GM18507 (cell line): Measurements from ENCODE around the gene ACOX1.
A peak's percentile ranks its signal among the peaks of the same experiment; 100 is the strongest.

Experiments
- DNase-seq: peaks from one replicate; pipeline ENCODE4 v3.0.0; 2011; ENCODE audit warnings: low read depth; ENCODE audit not compliant: insufficient read length; ENCODE audit errors: extremely low spot score
- FAIRE-seq: peaks from 2 replicates; lab custom pipeline; 2011; peaks lifted over from hg19 to GRCh38; lab: Jason Lieb, UNC

Gene ACOX1

DNA sequence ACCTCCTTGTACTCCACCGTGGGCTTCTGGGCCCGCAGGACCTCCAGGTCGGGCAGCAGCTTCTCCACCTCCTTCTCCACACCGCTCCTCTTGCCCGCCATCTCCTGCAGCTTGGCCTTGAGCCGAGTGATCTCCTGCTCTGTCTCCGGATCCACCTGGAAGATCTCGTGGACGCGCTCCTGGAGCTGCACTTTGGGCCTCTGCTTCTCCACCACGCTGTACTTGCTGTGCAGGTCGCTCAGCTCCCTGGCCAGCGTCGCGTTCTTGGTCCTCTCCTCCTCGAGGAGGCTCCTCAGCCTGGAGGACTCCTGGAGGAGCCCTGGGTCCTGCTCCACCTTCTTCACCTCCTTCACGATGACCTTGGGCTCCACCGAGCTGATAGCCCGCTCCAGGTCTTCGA is 30.5 kb upstream of the ACOX1 start:
- no peak for FAIRE-seq
- no peak for DNase-seq

DNA sequence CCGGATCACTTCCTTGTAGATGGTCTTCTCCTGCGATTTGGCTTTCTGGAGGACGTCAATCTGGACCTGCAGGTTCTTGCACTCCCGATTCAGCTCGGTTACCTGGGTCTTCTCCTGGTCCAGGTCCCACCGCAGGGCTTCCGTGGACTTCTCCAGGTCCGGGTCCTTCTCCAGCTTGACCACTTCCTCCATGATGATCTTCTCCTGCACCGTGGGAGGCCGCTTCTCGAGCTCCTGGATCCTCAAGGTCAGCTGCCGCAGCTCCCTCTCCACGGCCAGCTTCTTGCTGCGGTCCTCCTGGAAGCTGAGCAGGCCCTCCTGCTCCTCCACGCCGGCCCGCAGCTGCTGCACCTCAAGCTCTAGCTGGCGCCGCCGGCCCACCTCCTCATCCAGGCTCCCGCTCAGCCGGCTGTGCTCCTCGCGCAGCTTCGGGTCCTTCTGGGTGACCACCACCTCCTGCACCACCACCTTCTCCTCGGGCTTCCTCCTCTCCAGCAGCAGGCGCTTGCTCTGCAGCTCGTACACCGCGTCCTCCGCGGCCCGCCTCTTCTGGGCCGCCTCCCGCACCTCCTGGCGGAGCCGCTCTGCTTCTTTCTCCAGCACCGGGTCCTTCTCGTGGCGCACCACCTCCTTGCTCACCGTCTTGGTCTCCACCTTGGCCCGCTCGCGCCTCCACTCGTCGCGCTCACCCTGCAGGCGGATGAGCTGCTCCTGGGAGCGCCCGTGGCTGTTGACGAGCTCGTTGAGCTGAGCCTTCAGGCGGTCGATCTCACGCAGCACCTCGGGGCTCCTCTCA is 29.9 kb upstream of the ACOX1 start:
- FAIRE-seq, result no peak
- no peak for DNase-seq

DNA sequence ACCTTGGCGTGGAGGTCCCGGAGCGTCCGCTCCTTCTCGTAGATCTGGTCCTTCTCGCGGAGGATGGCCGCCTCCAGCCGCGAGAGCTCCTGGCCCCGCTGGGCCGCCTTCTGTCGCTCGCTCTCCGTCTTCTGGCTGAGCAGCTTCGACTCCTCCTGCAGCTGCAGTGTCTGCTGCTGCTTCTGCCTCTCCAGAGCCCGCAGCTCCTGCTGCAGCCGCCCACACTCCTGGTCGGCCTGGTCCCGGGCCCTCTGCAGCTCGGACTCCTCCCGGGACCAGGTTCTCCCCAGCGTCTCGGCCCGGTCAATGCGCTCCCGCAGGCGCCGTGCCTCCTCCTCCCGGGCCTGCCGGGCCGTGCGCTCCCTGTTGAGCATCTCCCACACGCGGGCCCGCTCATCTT is 29.2 kb upstream of the ACOX1 start:
- FAIRE-seq, result no peak
- DNase-seq, result no peak

DNA sequence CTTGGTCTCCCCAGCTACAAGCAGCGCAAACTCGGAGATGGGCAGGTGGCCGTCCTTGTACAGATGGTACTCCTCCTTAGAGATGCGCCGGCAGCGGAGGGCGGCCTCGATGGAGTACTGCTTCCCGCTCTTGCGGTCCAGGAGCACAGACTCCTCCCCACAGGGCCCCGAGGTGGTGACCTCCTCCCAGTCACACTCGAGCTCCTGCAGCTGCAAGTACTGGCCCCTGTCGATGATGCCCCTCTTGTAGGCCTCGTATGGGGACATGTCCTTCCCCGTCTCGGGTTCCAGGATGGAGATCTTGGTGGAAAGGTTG is 28.8 kb upstream of the ACOX1 start:
- no peak for FAIRE-seq
- DNase-seq, result no peak

DNA sequence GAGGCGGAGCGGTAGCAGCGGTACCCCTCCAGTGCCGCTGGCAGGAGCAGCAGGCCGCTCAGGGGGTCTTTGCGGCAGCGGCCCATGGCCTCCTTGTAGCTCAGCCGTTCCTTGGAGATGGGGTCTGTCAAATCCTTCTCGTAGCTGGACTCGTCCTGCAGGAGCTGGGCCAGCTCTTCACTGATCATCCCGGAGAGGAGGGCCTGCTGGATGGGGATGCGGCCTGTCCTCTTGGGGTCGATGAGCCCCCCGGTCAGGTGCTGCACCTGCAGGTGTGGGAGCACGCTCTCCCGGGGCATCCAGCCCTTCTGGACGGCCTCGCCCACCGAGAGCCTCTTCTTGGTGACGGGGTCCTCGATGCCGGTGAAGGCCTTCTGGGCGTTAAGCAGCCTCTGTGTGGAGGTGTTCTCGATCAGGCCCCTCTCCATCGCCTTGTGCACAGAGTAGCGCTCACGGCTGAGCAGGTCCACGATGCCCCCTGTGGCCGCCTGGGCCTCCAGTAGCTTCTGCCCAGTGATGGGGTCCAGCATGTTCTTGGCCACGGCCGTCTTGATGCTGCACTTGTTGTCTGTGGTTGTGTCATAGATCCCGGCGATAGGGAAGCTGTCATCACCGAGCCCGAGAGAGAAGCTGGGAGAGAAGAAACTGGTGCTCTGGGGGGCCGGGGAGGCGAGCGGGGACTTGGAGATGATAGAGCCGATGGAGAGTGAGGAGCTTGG is 28.3 kb upstream of the ACOX1 start:
- FAIRE-seq (no peak), DNase-seq (no peak)

DNA sequence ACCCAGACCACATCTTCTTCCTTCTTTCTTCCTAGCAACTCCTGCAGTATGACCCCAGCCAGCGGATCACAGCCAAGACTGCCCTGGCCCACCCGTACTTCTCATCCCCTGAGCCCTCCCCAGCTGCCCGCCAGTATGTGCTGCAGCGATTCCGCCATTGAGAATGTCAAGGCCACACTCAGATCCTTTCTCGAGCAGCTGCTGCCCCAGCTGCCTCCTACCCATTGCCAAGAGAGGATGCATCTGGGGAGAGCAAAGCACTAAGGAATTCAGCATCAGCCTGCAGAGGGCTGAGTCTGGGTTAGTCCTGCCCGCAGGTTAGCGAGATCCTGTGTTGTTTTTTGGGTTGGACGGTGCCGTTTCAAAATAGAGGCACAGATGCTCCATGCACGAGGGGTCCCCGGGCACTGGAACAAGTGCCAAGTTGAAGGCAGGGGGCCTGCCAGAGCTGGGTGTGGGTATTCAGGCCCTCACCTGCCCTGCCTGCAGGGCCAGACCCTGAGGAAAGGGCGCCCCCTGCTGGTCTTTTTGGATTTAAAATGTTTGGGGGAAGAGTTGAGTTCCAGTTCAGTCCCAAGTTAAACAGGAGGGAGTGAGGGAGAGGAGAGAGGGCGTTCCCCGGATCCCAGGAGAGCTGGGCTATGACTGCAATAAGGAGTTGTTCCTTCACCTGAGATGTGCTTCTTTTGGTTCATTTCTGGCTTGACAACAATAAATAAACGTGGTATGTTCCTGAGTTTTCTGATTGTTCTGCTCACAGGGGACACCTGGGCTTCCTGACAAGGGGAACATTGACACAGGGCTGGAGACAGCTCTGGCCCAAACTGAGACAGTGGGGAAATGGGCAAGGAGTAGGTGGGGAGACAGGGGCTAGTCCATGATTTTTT is 26.5 kb upstream of the ACOX1 start:
- FAIRE-seq, result peak; percentile 71
- DNase-seq, result peak; percentile 71

DNA sequence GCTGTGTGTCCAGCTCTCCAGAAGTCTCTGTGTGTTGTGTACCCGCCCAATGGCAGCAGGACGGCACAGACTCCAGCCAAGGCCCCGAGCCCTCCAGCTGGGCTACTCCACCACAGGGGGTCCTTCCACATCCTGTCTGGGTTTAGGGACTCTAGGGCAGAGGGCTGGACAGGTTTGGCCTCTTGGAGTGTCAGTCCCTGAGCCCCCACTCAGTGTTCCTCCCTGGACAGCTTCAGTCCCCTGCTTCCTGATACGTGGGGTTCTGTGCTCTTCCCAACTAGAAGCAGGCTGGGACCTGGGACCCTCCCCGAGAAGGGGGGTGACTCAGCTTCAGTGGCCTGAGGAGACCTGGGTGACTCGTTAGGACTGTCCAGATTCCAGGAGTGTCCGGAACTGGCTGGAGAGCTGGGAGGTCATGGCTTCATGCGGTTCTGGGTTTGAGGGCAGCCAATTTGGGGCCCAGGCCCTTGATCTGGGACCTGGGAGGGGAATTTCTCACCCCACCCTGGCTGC is 25.8 kb upstream of the ACOX1 start:
- FAIRE-seq (no peak), DNase-seq (no peak)

DNA sequence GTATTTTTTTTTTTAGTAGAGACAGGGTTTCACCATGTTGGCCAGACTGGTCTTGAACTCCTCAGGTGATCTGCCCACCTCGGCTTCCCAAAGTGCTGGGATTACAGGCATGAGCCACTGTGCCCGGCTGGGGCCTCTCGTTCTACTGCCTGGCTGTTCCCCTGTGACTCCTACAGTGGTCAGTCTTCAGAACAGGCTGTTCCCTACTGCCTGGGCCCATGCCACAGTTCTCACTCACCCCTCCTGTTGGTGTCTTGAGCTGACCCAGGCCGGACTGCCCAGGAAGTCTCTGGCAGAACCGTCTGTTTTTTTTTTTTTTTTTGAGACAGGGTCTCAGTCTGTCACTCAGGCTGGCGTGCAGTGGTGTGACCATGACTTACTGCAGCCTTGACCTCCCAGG is 24.9 kb upstream of the ACOX1 start:
- DNase-seq, result no peak
- FAIRE-seq, result no peak

DNA sequence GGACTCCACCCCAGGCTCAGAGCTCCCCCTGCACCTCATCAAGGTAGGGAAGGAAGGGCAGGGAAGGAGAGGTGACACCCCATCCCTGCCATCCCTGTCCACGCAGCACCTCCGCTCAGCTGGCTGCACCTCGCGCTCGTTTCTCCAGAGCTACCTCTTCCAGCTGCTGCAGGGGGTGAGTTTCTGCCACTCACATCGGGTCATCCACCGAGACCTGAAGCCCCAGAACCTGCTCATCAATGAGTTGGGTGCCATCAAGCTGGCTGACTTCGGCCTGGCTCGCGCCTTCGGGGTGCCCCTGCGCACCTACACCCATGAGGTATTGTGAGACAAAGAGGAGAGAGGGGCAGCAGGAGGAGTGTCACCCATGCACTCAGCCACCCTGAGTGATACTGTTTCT is 23.1 kb upstream of the ACOX1 start:
- FAIRE-seq (no peak), DNase-seq (no peak)

DNA sequence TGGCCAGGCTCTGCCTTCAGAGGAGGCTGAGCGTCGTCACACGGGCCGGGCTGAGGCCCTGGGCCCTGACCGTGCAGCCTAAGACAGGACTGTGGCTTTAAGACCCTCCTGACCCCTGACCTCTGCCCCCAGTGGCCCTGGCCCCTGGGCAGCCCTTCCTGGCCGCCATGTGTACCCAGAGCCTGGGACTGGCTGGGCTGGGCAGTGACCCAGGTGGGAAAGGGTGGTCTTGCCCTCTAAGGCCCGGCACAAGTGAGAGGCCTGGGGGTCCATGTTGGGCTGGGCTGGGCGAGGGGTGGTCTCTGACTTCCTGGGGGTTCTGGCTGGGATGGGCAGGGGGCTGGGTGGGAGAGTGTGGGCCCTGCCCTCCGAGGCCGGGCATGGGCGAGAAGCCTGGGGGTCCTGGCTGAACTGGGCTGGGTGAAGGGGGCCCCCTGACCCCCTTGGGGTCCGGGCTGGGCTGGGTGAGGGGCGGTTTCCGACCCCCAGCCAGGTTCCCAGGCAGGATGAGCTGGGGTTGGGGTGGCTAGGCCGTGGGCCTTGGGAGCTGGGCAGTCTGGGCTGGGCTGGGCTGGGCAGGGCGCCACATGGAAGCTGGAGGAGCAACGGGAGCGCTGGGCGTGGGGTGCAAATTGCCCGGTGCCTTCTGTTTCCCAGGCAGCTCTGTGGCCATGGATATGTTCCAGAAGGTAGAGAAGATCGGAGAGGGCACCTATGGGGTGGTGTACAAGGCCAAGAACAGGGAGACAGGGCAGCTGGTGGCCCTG is 22.0 kb upstream of the ACOX1 start, which contains the start of gene CDK3:
CDK3 (plus strand) TSS at position 101 of the 767 bp plus-strand sequence; CDS start at position 672, 571 bp downstream.
- no peak for FAIRE-seq
- no peak for DNase-seq

DNA sequence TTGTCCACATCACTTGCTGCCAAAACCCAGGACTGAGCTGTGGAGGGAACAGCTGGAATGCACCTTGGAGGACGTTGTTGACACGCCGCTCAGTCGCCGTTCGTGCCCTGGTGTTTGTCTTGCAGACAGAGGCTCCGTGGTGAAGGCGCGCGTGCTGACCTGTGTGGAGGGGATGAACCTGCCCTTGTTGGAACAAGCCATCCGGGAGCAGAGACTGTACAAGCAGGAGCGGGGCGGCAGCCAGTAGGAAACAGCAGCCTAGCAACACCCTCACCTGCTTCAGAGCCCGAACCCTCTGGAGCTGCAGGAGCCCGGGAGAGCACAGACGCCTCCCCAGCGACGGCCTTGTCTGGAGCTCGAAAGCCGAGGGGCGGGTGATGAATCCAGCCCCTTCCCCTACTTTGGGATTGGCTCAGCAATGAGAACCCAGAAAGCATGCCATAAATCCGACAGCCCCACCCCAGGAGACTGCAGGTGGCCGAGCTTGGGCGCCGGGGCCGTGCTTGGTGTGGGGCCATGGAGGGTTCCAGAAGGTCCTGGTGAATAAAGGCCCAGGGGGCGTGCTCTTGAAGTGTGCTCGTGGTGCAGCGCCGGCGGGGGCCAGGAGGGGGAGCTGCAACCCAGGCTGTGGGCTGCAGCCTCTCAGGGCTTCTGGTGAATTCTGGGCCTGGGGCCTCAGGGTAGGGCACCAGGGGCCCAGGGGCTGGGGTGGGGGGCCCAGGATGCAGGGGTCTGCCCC is 21.2 kb upstream of the ACOX1 start:
- FAIRE-seq (peak; percentile 45), DNase-seq (peak; percentile 49)

DNA sequence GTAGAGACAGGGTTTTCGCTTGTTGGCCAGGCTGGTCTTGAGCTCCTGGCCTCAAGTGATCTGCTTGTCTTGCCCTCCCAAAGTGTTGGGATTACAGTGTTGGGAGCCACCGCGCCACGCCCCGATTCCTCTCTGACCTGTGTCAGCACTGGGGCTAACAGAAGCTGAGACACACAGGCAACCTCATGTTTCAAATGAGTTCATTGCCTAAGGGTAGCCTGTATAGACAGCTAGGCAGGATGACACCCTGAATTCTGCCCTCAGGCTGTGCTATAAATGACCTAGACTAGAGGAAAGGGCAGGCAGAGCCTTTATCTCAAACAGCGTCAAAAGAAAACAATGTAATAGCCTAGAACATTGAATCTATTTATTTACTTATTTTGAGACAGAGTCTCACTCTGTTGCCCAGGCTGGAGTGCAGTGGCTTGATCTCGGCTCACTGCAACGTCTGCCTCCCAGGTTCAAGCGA is 19.4 kb upstream of the ACOX1 start:
- no peak for DNase-seq
- FAIRE-seq, result no peak

DNA sequence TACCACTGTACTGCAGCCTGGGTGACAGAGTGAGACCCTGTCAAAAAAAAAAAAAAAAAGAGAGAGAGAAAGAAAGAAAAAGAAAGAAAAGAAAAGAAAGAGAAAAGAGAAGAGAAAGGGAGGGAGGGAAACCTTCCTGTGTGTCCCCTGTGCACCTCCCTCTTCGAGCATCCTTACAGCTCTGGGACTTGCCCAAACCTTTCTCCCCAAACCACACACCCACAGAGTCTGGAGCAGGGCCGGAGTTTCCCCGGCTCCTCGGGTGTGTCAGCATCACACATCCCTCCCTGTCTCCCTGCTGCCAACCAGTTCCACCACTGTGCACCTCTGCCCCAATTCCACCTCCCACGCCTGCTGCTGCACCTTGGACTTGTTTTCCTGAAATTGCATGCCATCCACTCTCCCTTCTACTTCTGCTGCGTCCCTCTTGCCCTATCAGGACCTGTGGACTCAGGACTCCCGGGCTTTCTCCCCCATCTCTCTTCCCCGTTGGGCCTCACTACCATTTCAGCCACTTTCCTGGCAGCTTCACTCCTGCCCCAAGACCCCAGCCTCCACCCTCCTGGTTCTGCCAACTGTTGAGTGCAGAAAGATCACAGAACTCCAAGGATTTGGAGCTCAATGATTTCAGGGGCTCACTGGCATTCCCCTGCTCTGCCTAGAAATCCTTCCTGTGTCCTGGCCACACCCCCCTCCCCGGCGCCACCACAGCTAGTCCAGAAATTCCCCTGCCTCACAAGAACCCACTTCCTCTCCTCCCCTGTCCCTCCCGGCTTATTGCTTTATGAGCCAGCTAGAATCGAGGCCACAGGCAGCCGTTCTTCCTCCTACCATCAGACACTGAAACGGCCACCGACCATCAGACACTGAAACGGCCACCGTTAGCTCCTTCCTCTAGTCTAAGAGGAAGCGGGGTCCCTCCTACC is 18.0 kb upstream of the ACOX1 start:
- DNase-seq (peak; percentile 35), FAIRE-seq (peak; percentile 92)

DNA sequence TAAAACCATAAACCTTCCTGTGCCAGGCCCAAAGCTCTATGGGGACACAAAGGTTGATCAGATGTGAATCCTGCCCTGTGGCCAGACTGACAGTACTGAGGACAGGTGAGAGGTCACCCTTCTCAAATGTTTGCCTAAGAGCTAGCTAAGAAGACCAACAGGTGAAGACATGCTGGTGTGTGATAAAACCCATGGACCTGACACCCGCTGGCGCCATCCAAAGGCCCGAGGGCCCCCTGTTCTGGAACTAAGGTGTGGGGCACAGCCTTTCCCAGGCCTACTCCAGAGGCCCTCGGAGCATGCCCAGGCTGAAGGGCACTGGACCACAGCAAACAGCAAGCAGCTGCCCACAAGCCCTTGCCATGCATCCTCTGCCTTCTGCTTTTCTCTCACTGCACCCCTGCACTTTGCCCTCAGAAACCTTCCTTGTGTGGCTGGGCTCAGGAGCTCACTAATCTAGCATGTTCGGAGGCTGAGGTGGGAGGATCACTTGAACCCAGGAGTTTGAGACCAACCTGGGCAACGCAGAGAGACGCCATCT is 16.5 kb upstream of the ACOX1 start:
- FAIRE-seq (no peak), DNase-seq (no peak)

DNA sequence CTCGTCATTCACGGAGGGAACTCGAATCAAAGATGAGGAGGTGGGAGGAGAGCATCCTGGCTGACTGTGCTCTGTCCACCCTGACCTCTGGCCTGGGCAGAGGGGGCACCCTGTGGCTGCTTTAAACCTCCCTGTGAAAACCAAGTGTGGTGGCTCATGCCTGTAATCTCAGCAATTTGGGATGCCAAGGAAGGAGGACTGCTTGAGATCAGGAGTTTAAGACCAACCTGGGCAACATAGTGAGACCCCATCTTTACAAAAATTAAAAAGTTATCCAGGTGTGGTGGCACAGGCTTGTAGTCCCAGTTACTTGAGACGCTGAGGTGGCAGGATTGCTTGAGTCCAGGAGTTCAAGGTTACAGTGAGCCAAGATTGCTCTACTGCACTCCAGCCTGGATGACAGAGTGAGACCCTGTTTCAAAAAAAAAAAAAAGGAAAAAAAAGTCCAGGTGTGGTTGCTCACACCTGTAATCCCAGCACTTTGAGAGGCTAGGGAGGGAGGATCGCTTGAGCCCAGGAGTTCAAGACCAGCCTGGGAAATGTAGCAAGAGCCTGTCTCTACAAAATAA is 15.9 kb upstream of the ACOX1 start:
- DNase-seq (no peak), FAIRE-seq (no peak)

DNA sequence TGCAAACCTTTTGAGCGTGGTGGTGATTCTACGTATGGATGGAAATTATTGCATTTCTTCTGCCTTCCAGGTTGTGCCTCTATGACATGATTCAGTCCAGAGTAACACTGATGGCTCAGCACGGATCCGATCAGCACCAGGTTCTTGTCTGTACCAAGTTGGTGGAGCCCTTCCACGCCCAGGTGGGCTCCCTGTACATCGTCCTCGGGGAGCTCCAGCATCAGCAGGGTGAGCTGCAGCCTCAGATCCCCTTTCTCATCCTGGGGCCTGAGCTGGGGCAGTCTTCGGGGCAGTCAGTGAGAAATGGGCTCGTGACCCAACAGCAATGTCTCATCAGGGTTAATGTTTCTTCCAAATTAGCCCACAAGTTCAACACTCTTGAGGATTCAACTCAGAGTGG is 12.4 kb upstream of the ACOX1 start:
- DNase-seq (no peak), FAIRE-seq (no peak)

DNA sequence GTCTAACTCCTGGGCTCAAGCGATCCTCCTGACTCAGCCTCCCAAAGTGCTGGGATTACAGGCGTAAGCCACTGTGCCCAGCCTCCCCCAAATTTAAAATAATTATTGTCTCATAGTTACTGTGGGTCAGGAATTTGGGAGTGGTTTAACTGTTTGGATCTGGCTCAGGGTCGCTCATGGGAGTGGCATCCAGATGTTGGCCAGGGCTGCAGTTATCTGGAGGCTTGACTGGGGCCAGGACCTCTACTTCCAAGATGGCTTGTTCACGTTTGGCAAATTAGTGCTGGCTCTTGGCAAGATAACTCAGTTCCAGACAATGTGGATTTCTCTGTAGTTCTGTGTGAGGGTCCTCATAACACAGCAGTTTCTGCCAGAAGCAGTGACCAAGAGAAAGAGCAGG is 8.1 kb upstream of the ACOX1 start:
- FAIRE-seq (no peak), DNase-seq (no peak)
